A549 treated with Mapracorat at 1 μM for 4 hours (cell line): ENCODE data around the gene ASL. TPM values are rescaled to one million over a fixed set of nuclear protein-coding genes. Genes with fewer than 3 reads are reported as not detected.

ENCODE experiments used
- total RNA-seq: library from RNA; stranded (reverse); fragments of 200-300 nt; extraction: Qiagen RNA extraction; gene quantifications from 5 replicates; pipeline ENCODE4 v1.2.3, GENCODE V29; 2022

ASL gene
- 18.9 to 27.1 TPM (median 24.0 TPM) in 5 replicates for total RNA-seq

DNA sequence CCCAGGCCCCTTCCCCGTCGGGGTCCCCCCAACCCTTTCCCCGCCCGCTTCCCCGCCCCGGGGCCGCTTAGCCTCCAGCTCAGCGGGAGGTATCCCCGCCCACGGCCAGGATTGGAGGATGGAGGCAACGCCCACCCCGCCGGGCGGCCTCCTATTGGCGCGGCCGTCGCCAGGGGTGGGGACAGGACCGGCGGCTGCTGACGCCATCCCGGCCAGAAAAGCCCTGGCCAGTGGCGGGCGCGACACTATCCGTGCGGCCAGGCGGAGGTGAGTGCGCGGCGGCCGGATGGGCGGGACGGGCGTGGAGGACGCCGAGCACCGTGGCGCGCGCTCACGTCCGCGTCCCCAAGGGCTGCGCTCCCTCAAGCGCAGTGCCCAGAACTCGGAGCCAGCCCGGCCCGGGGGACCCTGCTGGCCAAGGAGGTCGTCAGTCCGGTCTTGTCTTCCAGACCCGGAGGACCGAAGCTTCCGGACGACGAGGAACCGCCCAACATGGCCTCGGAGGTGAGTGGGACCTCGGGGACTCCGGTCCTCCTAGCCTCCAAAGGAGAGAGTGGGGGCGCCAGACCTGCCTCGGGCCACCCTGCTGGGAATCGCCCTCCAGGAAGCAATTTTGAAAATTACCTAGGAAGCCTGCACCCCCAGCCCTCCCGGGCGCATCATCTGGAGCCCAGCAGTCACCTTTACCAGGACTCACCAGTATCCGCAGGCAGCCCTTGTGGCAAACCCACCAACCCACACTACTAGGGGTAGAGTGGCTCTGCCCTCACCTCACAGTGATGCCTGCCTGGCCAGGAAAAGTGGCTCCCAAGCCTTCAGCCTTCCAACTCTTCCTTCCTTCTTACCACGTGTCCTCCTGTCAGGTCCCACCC lies at the start of gene ASL:
Gene ASL (plus strand): TSS at position 230 of the 872 bp plus-strand sequence. CDS start 263 bp downstream, at position 493.

DNA sequence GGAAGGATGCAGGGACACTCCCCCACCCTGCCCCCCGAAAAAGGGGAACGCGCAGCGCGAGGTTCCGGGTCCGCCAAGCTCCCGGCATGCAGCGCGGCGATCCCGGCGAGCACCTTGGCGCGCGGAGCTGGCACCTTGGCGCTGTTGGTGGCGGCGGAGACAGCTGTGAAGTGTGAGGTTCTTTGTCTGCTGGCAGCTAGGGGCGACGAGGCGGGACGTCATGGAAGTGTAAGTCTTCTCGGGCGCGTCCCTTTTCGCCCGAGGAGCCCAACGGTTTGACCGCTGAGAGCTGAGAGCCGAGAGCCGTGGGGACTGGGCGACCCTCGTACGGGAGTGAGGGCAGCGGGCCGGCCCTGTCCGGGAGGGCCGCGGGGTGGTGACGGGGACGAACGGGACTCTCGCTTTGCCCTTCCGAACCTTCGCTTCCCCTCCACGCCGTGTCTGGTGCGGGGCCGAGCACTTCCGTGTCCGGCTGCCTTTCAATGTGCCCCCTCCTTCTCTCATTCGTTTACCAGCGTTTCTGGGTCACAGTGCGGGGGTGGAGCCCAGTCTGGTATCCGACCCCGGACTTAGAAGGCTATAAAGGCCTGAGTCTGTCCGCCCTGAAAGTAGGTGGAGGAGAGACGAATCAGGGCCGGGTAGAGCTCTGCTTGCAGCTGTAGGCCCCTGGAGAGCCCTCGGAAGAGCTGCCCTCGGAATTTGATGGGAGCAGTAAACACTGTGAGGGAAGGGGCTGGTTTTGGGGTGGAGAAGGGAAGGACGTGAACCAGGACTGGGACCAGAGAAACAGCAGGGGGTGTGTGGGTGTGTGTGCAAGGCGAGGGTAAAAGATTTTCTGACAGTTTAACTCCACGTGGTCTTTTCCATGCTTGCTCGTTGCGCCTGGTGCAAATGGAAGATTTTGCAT lies 39.4 kb downstream of the ASL start, which contains the start of gene CRCP:
Gene CRCP (plus strand): TSS at position 105 of the 907 bp plus-strand sequence. CDS start 116 bp downstream, at position 221.

Other genes starting within 250 kb of the ASL start
- 23.2 to 32.6 TPM (median 30.9 TPM) in 5 replicates for gene VKORC1L1, start 202.7 kb upstream of the ASL start, total RNA-seq
- gene GUSB, start 93.6 kb upstream of the ASL start, total RNA-seq, result 30.0 to 35.9 TPM (median 31.3 TPM) in 5 replicates
- gene CRCP, start 39.0 kb downstream of the ASL start, total RNA-seq, result 24.3 to 37.3 TPM (median 27.5 TPM) in 5 replicates
- 5.7 to 8.8 TPM (median 7.9 TPM) in 5 replicates for gene TPST1, start 129.5 kb downstream of the ASL start, total RNA-seq